HepG2 (cell line): ENCODE results near the gene CSPG5. TPM values are rescaled to one million over a fixed set of nuclear protein-coding genes. Genes with fewer than 3 reads are reported as not detected.

Experiments used
- HMGA1 ChIP-seq: sonication (generic); formaldehyde crosslinking; conservative IDR thresholded peaks from 2 replicates; pipeline ENCODE4 v1.4.0; 2020; ENCODE audit warnings: missing genetic modification reagents
- HOXA7 ChIP-seq: sonication (generic); formaldehyde crosslinking; IDR thresholded peaks from 2 replicates; pipeline ENCODE4 v1.8.1; 2022; ENCODE audit warnings: mild to moderate bottlenecking, missing genetic modification reagents, moderate library complexity
- IRF9 ChIP-seq: sonication (generic); formaldehyde crosslinking; IDR thresholded peaks from 2 replicates; pipeline ENCODE4 v1.8.0; 2022; ENCODE audit warnings: missing genetic modification reagents, mild to moderate bottlenecking, borderline replicate concordance
- KDM3A ChIP-seq: IDR thresholded peaks from 2 replicates; pipeline ENCODE4 v1.6.1; 2018; ENCODE audit warnings: low read depth, missing compliant biosample characterization
- MTF1 ChIP-seq: sonication (generic); formaldehyde crosslinking; IDR thresholded peaks from 2 replicates; pipeline ENCODE4 v1.5.0; 2020; ENCODE audit warnings: missing genetic modification reagents
- MXI1 ChIP-seq: IDR thresholded peaks from 3 replicates; pipeline ENCODE4 v1.6.1; 2012; ENCODE audit warnings: low read depth, low read length, inconsistent platforms, borderline replicate concordance
- NONO ChIP-seq, 2 experiments: fragments of 450-650 bp in 1 of 2; sonication (generic) in 1 of 2; formaldehyde crosslinking in 1 of 2; IDR thresholded peaks in 1 of 2; conservative IDR thresholded peaks in 1 of 2; 2 replicates each; pipeline versions ENCODE4 v1.6.1 to v1.8.0; 2017 to 2022; ENCODE audit warnings: mild to moderate bottlenecking in 1 of 2, missing genetic modification reagents in 1 of 2, moderate library complexity in 1 of 2
- SP1 ChIP-seq, 2 experiments: fragments of 450-650 bp in 1 of 2; sonication (generic) in 1 of 2; formaldehyde crosslinking in 1 of 2; IDR thresholded peaks; 2 replicates each; pipeline versions ENCODE4 v1.4.0 to v1.6.1; 2016 to 2020; ENCODE audit warnings: missing genetic modification reagents in 1 of 2
- TEAD3 ChIP-seq: optimal IDR thresholded peaks from 2 replicates; pipeline ENCODE3; 2016; ENCODE audit warnings: borderline replicate concordance
- XBP1 ChIP-seq: sonication (generic); formaldehyde crosslinking; IDR thresholded peaks from 2 replicates; pipeline ENCODE4 v1.5.0; 2020; ENCODE audit warnings: missing genetic modification reagents
- ZBTB20 ChIP-seq: sonication (generic); formaldehyde crosslinking; IDR thresholded peaks from 2 replicates; pipeline ENCODE4 v1.8.1; 2023; ENCODE audit warnings: missing genetic modification reagents, low read depth, mild to moderate bottlenecking, borderline replicate concordance
- ZBTB46 ChIP-seq: sonication (generic); formaldehyde crosslinking; IDR thresholded peaks from 2 replicates; pipeline ENCODE4 v1.4.0; 2020; ENCODE audit warnings: mild to moderate bottlenecking, missing genetic modification reagents, borderline replicate concordance
- ZFP62 ChIP-seq: sonication (generic); formaldehyde crosslinking; IDR thresholded peaks from 2 replicates; pipeline ENCODE4 v1.4.0; 2020; ENCODE audit warnings: missing genetic modification reagents
- ZNF326 ChIP-seq: sonication (generic); formaldehyde crosslinking; IDR thresholded peaks from 2 replicates; pipeline ENCODE4 v1.4.0; 2020; ENCODE audit warnings: missing genetic modification reagents, borderline replicate concordance
- ZNF660 ChIP-seq: sonication (generic); formaldehyde crosslinking; IDR thresholded peaks from 2 replicates; pipeline ENCODE4 v1.5.1; 2020; ENCODE audit warnings: mild to moderate bottlenecking, low read depth, missing genetic modification reagents, borderline replicate concordance
- ZNF724P ChIP-seq: sonication (generic); formaldehyde crosslinking; IDR thresholded peaks from 2 replicates; pipeline ENCODE4 v1.8.0; 2022; ENCODE audit warnings: missing genetic modification reagents, borderline replicate concordance
- polyA plus RNA-seq, 8 experiments: library from polyadenylated mRNA; depleted of rRNA in 3 of 8; stranded (reverse) in 7 of 8; unstranded in 1 of 8; fragments of >200 nt; fragmentation: Illumina TruSeq in 4 of 8; extraction: Trizol in 4 of 8; gene quantifications; 2 replicates each; pipeline versions ENCODE4 v1.2.1 to v1.2.3, GENCODE V29; 2011 to 2016; ENCODE audit warnings: low read depth in 4 of 8, missing spikeins in 1 of 8, mixed read lengths in 1 of 8; ENCODE audit not compliant: insufficient read depth in 1 of 8
- total RNA-seq, 5 experiments: library from RNA; depleted of rRNA; stranded (reverse); fragments of >200 nt; fragmentation: Illumina TruSeq; extraction: Trizol; gene quantifications; 2 replicates each; pipeline ENCODE4 v1.2.3, GENCODE V29; 2016; ENCODE audit warnings: low read depth in 1 of 5
- TF ChIP-seq, protein P1 (sequence below): sonication (generic); formaldehyde crosslinking; IDR thresholded peaks from 2 replicates; pipeline ENCODE4 v1.5.1; 2020; ENCODE audit warnings: missing genetic modification reagents, mild to moderate bottlenecking, borderline replicate concordance
- TF ChIP-seq, protein P2 (sequence below): sonication (generic); formaldehyde crosslinking; IDR thresholded peaks from 2 replicates; pipeline ENCODE4 v1.8.1; 2022; ENCODE audit warnings: mild to moderate bottlenecking, missing genetic modification reagents
- TF ChIP-seq, protein P3 (sequence below), 2 experiments: sonication (generic) in 1 of 2; formaldehyde crosslinking in 1 of 2; IDR thresholded peaks; 2 replicates each; pipeline versions ENCODE4 v1.4.0 to v1.6.1; 2018 to 2020; ENCODE audit warnings: missing genetic modification reagents in 2 of 2, borderline replicate concordance in 1 of 2, low read depth in 1 of 2, mild to moderate bottlenecking in 1 of 2, missing biosample characterization in 1 of 2
- TF ChIP-seq, protein P4 (sequence below): sonication (generic); formaldehyde crosslinking; IDR thresholded peaks from 2 replicates; pipeline ENCODE4 v1.5.0; 2020; ENCODE audit warnings: missing genetic modification reagents

CSPG5 gene
- total and polyA plus RNA-seq, 2 of the 13 experiments (the other 11 are each of a cell fraction or from before 2014, with no cell fraction given), result 0.07 to 0.15 TPM

DNA sequence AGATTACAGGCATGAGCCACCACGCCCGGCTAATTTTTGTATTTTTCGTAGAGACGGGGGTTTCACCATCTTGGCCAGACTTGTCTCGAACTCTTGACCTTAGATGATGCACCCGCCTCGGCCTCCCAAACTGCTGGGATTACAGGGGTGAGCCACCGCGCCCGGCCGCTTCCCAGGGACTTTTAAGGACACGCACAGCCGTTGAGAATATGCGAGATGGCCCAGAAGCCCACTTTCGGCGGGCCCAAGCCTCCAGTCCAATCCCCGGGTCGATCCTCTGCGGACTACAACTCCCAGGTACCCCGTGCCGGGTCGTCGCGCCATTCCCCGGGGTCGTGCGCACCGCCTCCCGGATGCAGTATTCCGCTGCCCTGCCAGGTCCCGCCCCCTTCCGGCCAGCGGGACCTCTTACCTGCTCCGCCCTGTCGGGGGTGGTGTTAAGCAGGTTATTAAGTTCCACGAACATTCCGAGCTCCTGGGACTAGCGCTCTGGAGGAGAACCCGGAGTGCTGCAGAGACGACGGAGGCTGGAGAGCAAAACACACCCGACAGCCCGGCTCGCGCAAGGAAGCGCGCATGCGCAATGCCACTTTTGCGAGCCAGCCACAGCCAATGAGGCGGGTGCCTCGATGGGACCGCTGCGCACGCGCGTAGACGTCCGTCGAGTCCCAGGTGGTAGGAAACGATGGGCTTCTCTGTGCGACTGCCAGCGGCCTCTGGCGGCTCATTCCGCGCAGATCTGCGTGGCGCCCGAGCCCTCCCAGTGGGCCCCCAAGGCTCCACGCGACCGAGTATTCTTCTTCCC is 65.3 kb downstream of the CSPG5 start, which contains the start of gene ELP6 (continued):
- TF ChIP-seq, protein P1, sequence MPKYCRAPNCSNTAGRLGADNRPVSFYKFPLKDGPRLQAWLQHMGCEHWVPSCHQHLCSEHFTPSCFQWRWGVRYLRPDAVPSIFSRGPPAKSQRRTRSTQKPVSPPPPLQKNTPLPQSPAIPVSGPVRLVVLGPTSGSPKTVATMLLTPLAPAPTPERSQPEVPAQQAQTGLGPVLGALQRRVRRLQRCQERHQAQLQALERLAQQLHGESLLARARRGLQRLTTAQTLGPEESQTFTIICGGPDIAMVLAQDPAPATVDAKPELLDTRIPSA (CRISPR knock-in tag), result no peak
- TF ChIP-seq, protein P2, sequence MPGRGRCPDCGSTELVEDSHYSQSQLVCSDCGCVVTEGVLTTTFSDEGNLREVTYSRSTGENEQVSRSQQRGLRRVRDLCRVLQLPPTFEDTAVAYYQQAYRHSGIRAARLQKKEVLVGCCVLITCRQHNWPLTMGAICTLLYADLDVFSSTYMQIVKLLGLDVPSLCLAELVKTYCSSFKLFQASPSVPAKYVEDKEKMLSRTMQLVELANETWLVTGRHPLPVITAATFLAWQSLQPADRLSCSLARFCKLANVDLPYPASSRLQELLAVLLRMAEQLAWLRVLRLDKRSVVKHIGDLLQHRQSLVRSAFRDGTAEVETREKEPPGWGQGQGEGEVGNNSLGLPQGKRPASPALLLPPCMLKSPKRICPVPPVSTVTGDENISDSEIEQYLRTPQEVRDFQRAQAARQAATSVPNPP (CRISPR knock-in tag), result peak; percentile 74; the same call in 1 of the 2 replicates
- TF ChIP-seq ZNF326 (CRISPR knock-in tag), result no peak
- TF ChIP-seq ZNF724P, result no peak; the same call in none of the 2 replicates
- TF ChIP-seq MTF1 (CRISPR knock-in tag), result peak; percentile 99
- TF ChIP-seq XBP1, result 0 out of 2 replicates have a peak, but pooled peaks have one; percentile 38
- no peak for TF ChIP-seq ZFP62
- no peak for TF ChIP-seq HMGA1 (CRISPR knock-in tag)
- TF ChIP-seq NONO (IDR thresholded peaks at IDR 0.05), result no peak
- peak; percentile 89 for TF ChIP-seq NONO (CRISPR knock-in tag; conservative IDR thresholded peaks at IDR 0.05)
- no peak for TF ChIP-seq SP1 (IDR thresholded peaks at IDR 0.05)
- peak; percentile 88 for TF ChIP-seq SP1 (CRISPR knock-in tag; IDR thresholded peaks at IDR 0.05)
- TF ChIP-seq, protein P3, sequence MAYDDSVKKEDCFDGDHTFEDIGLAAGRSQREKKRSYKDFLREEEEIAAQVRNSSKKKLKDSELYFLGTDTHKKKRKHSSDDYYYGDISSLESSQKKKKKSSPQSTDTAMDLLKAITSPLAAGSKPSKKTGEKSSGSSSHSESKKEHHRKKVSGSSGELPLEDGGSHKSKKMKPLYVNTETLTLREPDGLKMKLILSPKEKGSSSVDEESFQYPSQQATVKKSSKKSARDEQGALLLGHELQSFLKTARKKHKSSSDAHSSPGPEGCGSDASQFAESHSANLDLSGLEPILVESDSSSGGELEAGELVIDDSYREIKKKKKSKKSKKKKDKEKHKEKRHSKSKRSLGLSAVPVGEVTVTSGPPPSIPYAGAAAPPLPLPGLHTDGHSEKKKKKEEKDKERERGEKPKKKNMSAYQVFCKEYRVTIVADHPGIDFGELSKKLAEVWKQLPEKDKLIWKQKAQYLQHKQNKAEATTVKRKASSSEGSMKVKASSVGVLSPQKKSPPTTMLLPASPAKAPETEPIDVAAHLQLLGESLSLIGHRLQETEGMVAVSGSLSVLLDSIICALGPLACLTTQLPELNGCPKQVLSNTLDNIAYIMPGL (CRISPR knock-in tag; IDR thresholded peaks at IDR 0.05; ENCODE audit: borderline replicate concordance in 1 of 2, low read depth in 1 of 2), result peak; percentile 70 to 72; a peak in 2 of 4 replicates
- no peak; the same call in 1 of the 2 replicates for TF ChIP-seq KDM3A (CRISPR knock-in tag)
- TF ChIP-seq IRF9 (CRISPR knock-in tag), result peak; percentile 58; the same call in 1 of the 2 replicates
- TF ChIP-seq, protein P4, sequence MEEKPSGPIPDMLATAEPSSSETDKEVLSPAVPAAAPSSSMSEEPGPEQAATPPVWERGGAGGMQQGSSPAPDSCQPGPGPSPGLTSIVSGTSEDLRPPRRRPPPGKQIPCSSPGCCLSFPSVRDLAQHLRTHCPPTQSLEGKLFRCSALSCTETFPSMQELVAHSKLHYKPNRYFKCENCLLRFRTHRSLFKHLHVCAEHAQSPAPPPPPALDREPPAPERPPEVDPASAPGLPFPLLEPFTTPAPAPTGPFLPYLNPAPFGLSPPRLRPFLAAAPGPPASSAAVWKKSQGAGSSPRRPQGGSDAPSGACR (CRISPR knock-in tag), result 0 out of 2 replicates have a peak, but pooled peaks have one; percentile 67
- TF ChIP-seq ZBTB20 (CRISPR knock-in tag), result peak; percentile 57
- peak; percentile 52 for TF ChIP-seq TEAD3
- no peak for TF ChIP-seq HOXA7
- TF ChIP-seq ZBTB46, result no peak
- no peak for TF ChIP-seq ZNF660 (CRISPR knock-in tag)
- peak; percentile 59; the same call in 1 of the 3 replicates for TF ChIP-seq MXI1
